Stimulated activated CD4-positive, alpha-beta T cell treated with anti-CD3 and anti-CD28 coated beads, TNF-alpha, amount 100 ng/mL, for 24 hours (primary cell): Measurements from ENCODE around the gene GRIP2.

Experiments
- DNase-seq, 3 experiments: peaks; one replicate each; pipeline ENCODE4 v3.0.0-alpha.2; 2020; ENCODE audit warnings: low read depth in 3 of 3

GRIP2 gene

GRCh38 chr3:14561051-14561960 is 21.2 kb upstream of the GRIP2 start:
- no peak for DNase-seq

GRCh38 chr3:14560110-14560509 is 20.0 kb upstream of the GRIP2 start:
- DNase-seq = no peak

GRCh38 chr3:14558029-14558428 is 17.9 kb upstream of the GRIP2 start:
- no peak for DNase-seq

- DNase-seq = no peak
Observed at GRCh38 chr3:14555835-14556234, 15.7 kb upstream of the GRIP2 start.

- no peak for DNase-seq
Observed at GRCh38 chr3:14554715-14555114, 14.6 kb upstream of the GRIP2 start.

GRCh38 chr3:14553871-14554270 is 13.7 kb upstream of the GRIP2 start:
- DNase-seq = no peak

- no peak for DNase-seq
Observed at GRCh38 chr3:14552717-14553116, 12.6 kb upstream of the GRIP2 start.

GRCh38 chr3:14552041-14552648 is 12.0 kb upstream of the GRIP2 start:
- DNase-seq = no peak

GRCh38 chr3:14550651-14551611 is 10.8 kb upstream of the GRIP2 start:
- DNase-seq = no peak

- no peak for DNase-seq
Observed at GRCh38 chr3:14550181-14550580, 10.0 kb upstream of the GRIP2 start.

GRCh38 chr3:14549256-14549919 is 9.2 kb upstream of the GRIP2 start:
- DNase-seq = no peak

GRCh38 chr3:14548321-14548729 is 8.2 kb upstream of the GRIP2 start:
- peak; percentile 7 to 38 (median 11) for DNase-seq

- DNase-seq = no peak
Observed at GRCh38 chr3:14547693-14548092, 7.6 kb upstream of the GRIP2 start.

GRCh38 chr3:14546041-14546440 is 5.9 kb upstream of the GRIP2 start:
- no peak for DNase-seq

- no peak for DNase-seq
Observed at GRCh38 chr3:14545251-14545635, 5.1 kb upstream of the GRIP2 start.

GRCh38 chr3:14544282-14545250 is 4.4 kb upstream of the GRIP2 start:
- no peak for DNase-seq

- DNase-seq = no peak
Observed at GRCh38 chr3:14543446-14543845, 3.3 kb upstream of the GRIP2 start.

GRCh38 chr3:14542656-14543055 is 2.5 kb upstream of the GRIP2 start:
- no peak for DNase-seq

GRCh38 chr3:14541646-14542045 is 1.5 kb upstream of the GRIP2 start:
- no peak for DNase-seq

GRCh38 chr3:14540821-14541385 is 761 bp upstream of the GRIP2 start:
- DNase-seq = no peak
